ENCODE measurements around the gene GLT8D2. TPM values are rescaled to one million over a fixed set of nuclear protein-coding genes. Genes with fewer than 3 reads are reported as not detected.

GLT8D2 gene
- total RNA-seq, 1 donor from 2014 or later = 9.4 TPM

DNA sequence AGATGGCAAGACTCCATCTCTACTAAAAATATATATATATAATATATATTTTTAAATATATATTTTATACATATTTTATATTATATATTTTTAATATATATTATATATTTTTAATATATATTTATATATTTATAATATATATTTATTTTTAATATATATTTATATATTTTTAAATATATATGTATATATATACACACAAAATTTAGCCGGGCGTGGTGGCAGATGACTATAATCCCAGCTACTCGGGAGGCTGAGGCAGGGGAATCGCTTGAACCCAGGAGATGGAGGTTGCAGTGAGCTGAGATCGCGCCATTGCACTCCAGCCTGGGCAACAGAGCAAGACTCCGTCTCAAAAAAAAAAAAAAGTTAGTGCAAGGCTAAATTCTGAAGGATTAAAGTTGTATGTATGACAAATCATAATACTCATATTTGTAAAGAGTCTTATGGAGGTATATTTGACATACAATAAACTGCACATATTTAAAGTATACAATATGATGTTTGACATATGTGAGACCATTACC is 92.1 kb downstream of the GLT8D2 start:
- no peak for FAIRE-seq
- DNase-seq (ENCODE audit: low spot score in 2 of 2) = no peak

- peak in 1 of 2 donors; percentile 29 for DNase-seq (ENCODE audit: low spot score in 2 of 2)
- no peak for FAIRE-seq
Measured at GRCh38 chr12:103956509-103957027, 93.4 kb downstream of the GLT8D2 start.

- DNase-seq (ENCODE audit: low spot score in 2 of 2) = no peak
- FAIRE-seq = no peak
Measured at GRCh38 chr12:103955811-103956508, 94.0 kb downstream of the GLT8D2 start.

DNA sequence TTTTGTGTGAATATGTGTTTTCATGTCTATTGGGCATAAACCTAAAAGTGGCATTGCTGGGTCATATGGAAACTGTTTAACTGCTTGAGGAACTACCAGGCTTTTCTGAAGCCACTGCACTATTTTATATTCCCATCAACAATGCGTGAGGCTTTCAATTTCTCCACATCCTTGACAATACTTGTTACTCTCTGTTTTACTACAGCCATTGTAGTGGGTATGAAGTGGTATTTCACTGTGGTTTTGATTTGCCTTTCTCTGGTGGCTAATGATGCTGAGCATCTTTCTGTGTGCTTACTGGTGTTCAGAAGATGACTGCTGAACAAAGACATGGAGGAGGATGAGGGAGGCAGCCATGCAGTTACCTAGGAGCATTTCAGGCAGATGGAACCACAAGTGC is 97.5 kb downstream of the GLT8D2 start:
- FAIRE-seq (no peak), DNase-seq (ENCODE audit: low spot score in 2 of 2) (no peak)

DNA sequence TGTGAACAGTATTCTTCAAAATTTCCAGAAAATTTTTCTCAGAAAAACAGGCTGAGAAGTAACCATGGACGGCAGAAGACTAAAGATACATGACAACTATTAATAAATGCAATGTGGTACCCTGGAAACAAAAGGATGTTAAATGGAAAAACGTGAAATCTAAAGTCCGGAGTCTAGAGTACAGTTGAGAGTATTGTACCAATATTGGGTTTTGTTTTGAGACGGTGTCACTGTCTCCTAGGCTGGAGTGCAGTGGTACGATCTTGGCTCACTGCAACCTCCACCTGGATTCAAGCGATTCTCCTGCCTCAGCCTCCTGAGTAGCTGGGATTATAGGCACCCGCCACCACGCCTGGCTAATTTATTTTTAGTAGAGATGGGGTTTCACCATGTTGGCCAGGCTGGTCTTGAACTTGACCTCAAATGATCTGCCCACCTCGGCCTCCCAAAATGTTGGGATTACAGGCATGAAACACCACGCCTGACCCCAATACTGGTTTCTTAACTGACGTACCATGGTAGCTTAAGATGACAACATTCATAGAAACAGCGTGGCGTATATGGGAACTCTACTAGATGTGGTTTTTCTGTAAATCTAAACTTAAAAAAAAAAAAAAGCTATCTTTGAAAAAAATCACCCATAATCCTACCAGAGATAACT is 101.1 kb downstream of the GLT8D2 start:
- no peak for FAIRE-seq

GRCh38 chr12:103947871-103948555 is 102.0 kb downstream of the GLT8D2 start:
- no peak for FAIRE-seq
- no peak for DNase-seq (ENCODE audit: low spot score in 2 of 2)

More for the DNA sequence above, 101.1 kb downstream of the GLT8D2 start:
- no peak for DNase-seq (ENCODE audit: low spot score in 2 of 2)

DNA sequence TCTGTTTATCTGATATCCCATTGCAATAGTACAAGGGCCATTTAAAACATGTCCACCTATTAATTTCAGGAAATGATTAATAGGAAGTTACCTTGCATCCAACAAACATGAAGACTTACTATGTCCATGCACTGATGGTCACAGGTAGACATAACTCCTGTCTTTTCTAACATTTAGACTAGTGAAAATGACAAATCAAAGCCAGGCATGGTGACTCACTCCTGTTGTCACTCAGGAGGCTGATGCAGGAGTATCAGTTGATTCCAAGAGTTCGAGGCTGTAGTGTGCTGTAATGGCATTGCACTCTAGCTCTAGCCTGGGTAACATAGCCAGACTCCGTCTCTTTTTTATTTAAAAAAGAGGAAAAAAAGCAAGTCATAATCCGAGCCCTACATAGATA is 105.0 kb downstream of the GLT8D2 start:
- DNase-seq (ENCODE audit: low spot score in 2 of 2) = no peak
- FAIRE-seq = no peak

Other genes starting within 250 kb of the GLT8D2 start
- gene NT5DC3, start 209.0 kb downstream of the GLT8D2 start, total RNA-seq = 22.4 TPM
- 194 TPM for gene HSP90B1, start 119.8 kb downstream of the GLT8D2 start, total RNA-seq
- 56.3 TPM for gene TDG, start 84.3 kb downstream of the GLT8D2 start, total RNA-seq
- gene HCFC2, start 14.3 kb upstream of the GLT8D2 start, total RNA-seq = 62.4 TPM
- 39.9 TPM for gene NFYB, start 88.0 kb upstream of the GLT8D2 start, total RNA-seq
- gene TXNRD1, start 165.6 kb upstream of the GLT8D2 start, total RNA-seq = 102 TPM

Data from frontal cortex (tissue), 4 donors.